GM20000 (cell line): ENCODE data around the gene KCTD3.

ENCODE experiments used
- DNase-seq: peaks from one replicate; pipeline ENCODE4 v3.0.0; 2012; ENCODE audit warnings: low spot score
- TF ChIP-seq, protein P1 (sequence below): IDR thresholded peaks from 2 replicates; pipeline ENCODE4 v1.5.1; 2012; ENCODE audit warnings: mild to moderate bottlenecking, control low read depth; ENCODE audit errors: extremely low read depth, missing control alignments

KCTD3 gene

GRCh38 chr1:215650446-215651149 lies 83.5 kb downstream of the KCTD3 start:
- no peak for DNase-seq
- TF ChIP-seq, protein P1, sequence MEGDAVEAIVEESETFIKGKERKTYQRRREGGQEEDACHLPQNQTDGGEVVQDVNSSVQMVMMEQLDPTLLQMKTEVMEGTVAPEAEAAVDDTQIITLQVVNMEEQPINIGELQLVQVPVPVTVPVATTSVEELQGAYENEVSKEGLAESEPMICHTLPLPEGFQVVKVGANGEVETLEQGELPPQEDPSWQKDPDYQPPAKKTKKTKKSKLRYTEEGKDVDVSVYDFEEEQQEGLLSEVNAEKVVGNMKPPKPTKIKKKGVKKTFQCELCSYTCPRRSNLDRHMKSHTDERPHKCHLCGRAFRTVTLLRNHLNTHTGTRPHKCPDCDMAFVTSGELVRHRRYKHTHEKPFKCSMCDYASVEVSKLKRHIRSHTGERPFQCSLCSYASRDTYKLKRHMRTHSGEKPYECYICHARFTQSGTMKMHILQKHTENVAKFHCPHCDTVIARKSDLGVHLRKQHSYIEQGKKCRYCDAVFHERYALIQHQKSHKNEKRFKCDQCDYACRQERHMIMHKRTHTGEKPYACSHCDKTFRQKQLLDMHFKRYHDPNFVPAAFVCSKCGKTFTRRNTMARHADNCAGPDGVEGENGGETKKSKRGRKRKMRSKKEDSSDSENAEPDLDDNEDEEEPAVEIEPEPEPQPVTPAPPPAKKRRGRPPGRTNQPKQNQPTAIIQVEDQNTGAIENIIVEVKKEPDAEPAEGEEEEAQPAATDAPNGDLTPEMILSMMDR: no peak

DNA sequence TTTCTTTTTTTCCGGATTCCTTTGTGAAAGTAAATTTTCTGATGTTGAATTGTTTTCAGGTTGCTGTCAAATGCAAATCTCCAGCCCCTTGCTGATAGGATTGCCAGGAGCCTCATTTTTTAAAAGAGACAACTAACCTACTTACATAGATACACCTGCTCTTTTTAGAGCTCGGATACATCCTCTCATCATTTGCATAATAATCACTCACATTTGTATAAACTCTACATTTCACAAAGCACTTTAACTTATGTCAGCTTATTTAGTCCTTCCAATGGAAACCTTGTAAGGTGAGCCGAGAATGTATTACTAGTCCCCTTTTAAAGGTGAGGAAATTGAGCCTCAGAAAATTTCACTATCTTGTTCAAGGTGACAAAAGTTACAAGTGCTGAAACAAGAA lies 84.8 kb downstream of the KCTD3 start:
- TF ChIP-seq, protein P1: no peak
- no peak for DNase-seq

GRCh38 chr1:215652371-215652770 lies 85.3 kb downstream of the KCTD3 start:
- no peak for DNase-seq
- TF ChIP-seq, protein P1: no peak

GRCh38 chr1:215657047-215657446 lies 89.9 kb downstream of the KCTD3 start:
- no peak for DNase-seq
- TF ChIP-seq, protein P1: no peak

- TF ChIP-seq, protein P1: no peak
- DNase-seq: no peak
Measured at GRCh38 chr1:215660259-215660658, 93.2 kb downstream of the KCTD3 start.

- TF ChIP-seq, protein P1: no peak
- no peak for DNase-seq
Measured at GRCh38 chr1:215661033-215661432, 93.9 kb downstream of the KCTD3 start.

- DNase-seq: no peak
- TF ChIP-seq, protein P1: no peak
Measured at GRCh38 chr1:215665215-215665614, 98.1 kb downstream of the KCTD3 start.
